ENCODE data around the gene LRMDA.

The LRMDA gene

GRCh38 chr10:75779276-75779675 is 347.9 kb downstream of the LRMDA start:
- Histone ChIP-seq H3K4me2 (no peak overlapping the region), H3K36me3 (ENCODE audit: insufficient read depth) (no peaks in the 10 kb centered on the region), H3K4me1 (ENCODE audit: low read depth, poor library complexity, severe bottlenecking) (no peaks in the 10 kb centered on the region), H4K20me1 (ENCODE audit: insufficient read depth) (no peaks in the 10 kb centered on the region), H3K27ac (no peak overlapping the region), H3K9ac (no peak overlapping the region), H3K79me2 (ENCODE audit: insufficient read depth, low read depth) (no peaks in the 10 kb centered on the region), H3K27me3 (ENCODE audit: insufficient read depth, low read depth) (no peaks in the 10 kb centered on the region), H3K4me3 (IDR thresholded peaks at IDR 0.05; ENCODE audit: insufficient read depth, low read depth, low read length) (no peak overlapping the region), H2AFZ (ENCODE audit: low read depth) (no peak overlapping the region)
- no peak for TF ChIP-seq CTCF (conservative IDR thresholded peaks at IDR 0.05; ENCODE audit: low read depth, low read length)

GRCh38 chr10:75782463-75783248 is 351.2 kb downstream of the LRMDA start:
- Histone ChIP-seq H3K27ac (no peak overlapping the region), H2AFZ (ENCODE audit: low read depth) (no peak overlapping the region), H3K4me2 (no peak overlapping the region), H3K4me1 (ENCODE audit: low read depth, poor library complexity, severe bottlenecking) (no peaks in the 10 kb centered on the region), H4K20me1 (ENCODE audit: insufficient read depth) (no peaks in the 10 kb centered on the region), H3K9ac (no peak overlapping the region), H3K4me3 (IDR thresholded peaks at IDR 0.05; ENCODE audit: insufficient read depth, low read depth, low read length) (no peak overlapping the region), H3K79me2 (ENCODE audit: insufficient read depth, low read depth) (no peaks in the 10 kb centered on the region), H3K36me3 (ENCODE audit: insufficient read depth) (no peaks in the 10 kb centered on the region), H3K27me3 (ENCODE audit: insufficient read depth, low read depth) (no peaks in the 10 kb centered on the region)
- no peak for TF ChIP-seq CTCF (conservative IDR thresholded peaks at IDR 0.05; ENCODE audit: low read depth, low read length)

- Histone ChIP-seq H4K20me1 (ENCODE audit: insufficient read depth) (no peaks in the 10 kb centered on the region), H3K4me3 (IDR thresholded peaks at IDR 0.05; ENCODE audit: insufficient read depth, low read depth, low read length) (no peak overlapping the region), H3K4me1 (ENCODE audit: low read depth, poor library complexity, severe bottlenecking) (no peaks in the 10 kb centered on the region), H3K36me3 (ENCODE audit: insufficient read depth) (no peaks in the 10 kb centered on the region), H3K27ac (no peak overlapping the region), H3K4me2 (no peak overlapping the region), H3K79me2 (ENCODE audit: insufficient read depth, low read depth) (no peaks in the 10 kb centered on the region), H2AFZ (ENCODE audit: low read depth) (no peak overlapping the region), H3K9ac (no peak overlapping the region), H3K27me3 (ENCODE audit: insufficient read depth, low read depth) (no peaks in the 10 kb centered on the region)
- TF ChIP-seq CTCF (conservative IDR thresholded peaks at IDR 0.05; ENCODE audit: low read depth, low read length): no peak
Observed at GRCh38 chr10:75788394-75789205, 357.2 kb downstream of the LRMDA start.

GRCh38 chr10:75793848-75794247 is 362.4 kb downstream of the LRMDA start:
- Histone ChIP-seq H3K79me2 (ENCODE audit: insufficient read depth, low read depth) (no peaks in the 10 kb centered on the region), H4K20me1 (ENCODE audit: insufficient read depth) (no peaks in the 10 kb centered on the region), H3K27me3 (ENCODE audit: insufficient read depth, low read depth) (no peaks in the 10 kb centered on the region), H3K4me1 (ENCODE audit: low read depth, poor library complexity, severe bottlenecking) (no peaks in the 10 kb centered on the region), H3K4me3 (IDR thresholded peaks at IDR 0.05; ENCODE audit: insufficient read depth, low read depth, low read length) (no peak overlapping the region), H3K27ac (no peak overlapping the region), H2AFZ (ENCODE audit: low read depth) (no peak overlapping the region), H3K9ac (no peak overlapping the region), H3K4me2 (no peak overlapping the region), H3K36me3 (ENCODE audit: insufficient read depth) (no peaks in the 10 kb centered on the region)
- TF ChIP-seq CTCF (conservative IDR thresholded peaks at IDR 0.05; ENCODE audit: low read depth, low read length): no peak
